ENCODE data around the gene CDK11A. TPM values are rescaled to one million over a fixed set of nuclear protein-coding genes. Genes with fewer than 3 reads are reported as not detected.
A peak's percentile ranks its signal among the peaks of the same experiment; 100 is the strongest.

The CDK11A gene
- total RNA-seq, 2 donors from 2014 or later: 56.3 to 56.7 TPM

DNA sequence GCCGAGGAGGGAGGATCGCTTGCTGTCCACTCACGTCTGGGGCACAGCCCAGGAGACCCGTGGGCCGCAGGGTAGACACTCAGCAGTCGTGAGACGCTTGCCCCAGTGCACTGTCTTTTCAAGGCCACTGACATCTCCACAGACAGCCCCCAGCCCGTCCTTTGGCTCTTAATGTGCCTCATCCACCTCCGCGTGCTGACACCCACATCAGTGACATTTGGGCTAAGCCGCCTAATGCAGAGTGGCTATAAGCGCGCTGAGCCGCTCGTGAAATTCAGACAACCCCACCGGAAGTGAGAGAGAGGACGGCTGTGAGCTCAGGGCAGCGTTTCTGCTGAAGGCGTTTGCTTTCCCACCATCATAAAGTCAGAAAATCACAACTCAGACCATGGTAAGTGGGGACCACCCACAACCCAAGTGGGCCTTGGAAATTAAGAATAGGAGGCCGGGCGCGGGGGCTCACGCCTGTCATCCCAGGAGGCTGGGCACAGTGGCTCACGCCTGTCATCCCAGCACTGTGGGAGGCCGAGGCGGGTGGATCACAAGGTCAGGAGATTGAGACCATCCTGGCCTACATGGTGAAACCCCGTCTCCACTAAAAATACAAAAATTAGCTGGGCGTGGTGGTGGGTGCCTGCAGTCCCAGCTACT lies 40.0 kb downstream of the CDK11A start:
- H3K27me3 ChIP-seq (replicated peaks; ENCODE audit: insufficient read depth): no peaks in the 10 kb centered on the region
- DNase-seq (ENCODE audit: low spot score): no peak
- no peak overlapping the region for H3K27ac ChIP-seq
- H3K9me3 ChIP-seq: no peaks in the 10 kb centered on the region
- H3K36me3 ChIP-seq: no peaks in the 10 kb centered on the region
- TF ChIP-seq, protein P1, sequence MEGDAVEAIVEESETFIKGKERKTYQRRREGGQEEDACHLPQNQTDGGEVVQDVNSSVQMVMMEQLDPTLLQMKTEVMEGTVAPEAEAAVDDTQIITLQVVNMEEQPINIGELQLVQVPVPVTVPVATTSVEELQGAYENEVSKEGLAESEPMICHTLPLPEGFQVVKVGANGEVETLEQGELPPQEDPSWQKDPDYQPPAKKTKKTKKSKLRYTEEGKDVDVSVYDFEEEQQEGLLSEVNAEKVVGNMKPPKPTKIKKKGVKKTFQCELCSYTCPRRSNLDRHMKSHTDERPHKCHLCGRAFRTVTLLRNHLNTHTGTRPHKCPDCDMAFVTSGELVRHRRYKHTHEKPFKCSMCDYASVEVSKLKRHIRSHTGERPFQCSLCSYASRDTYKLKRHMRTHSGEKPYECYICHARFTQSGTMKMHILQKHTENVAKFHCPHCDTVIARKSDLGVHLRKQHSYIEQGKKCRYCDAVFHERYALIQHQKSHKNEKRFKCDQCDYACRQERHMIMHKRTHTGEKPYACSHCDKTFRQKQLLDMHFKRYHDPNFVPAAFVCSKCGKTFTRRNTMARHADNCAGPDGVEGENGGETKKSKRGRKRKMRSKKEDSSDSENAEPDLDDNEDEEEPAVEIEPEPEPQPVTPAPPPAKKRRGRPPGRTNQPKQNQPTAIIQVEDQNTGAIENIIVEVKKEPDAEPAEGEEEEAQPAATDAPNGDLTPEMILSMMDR (IDR thresholded peaks at IDR 0.05): no peak
- H3K4me1 ChIP-seq (ENCODE audit: control insufficient read depth in 1 of 2, low read depth in 2 of 2): peaks cover 5 to 18% of the 10 kb centered on the region in 2 donors
- H3K4me3 ChIP-seq: no peak overlapping the region
- no peak for ATAC-seq (ENCODE audit: insufficient number of reproducible peaks, low FRiP score, low read depth)

DNA sequence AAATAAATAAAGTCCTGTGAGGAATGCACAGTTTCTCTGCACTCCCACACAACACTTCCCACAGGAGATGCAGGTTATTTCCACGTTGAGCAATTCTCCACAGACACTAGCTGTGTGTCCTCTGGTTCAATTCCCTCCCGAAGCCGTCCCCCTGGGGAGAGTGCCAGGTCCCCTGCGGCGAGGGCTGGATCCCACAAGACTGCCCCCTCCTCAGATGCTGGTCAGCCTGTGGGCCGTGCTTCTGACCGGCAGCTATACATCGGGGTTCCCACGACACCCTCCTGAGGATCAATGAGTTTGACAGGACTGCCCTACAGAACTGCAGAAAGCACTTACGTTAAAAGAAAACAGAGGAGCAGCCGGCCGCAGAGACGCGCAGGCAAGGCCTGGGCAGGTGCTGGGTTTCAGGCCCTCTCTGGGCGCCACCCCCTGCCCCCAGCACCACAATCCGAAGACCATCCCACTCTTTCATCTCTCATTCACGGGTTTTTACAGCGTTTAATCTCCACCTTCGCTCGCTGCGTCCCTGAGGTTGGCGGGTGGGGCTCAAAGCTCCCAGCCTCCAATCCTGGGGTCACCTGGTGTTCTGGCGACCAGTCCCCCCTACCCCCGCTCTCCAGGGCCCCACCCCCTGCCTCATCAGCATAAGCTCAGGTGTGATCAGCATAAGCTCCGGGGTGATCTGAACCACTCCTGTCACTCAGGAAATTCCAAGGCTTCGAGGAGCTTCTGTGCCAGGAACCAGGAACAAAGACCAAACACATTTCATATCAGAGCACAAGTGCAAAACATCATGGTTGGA lies 40.9 kb downstream of the CDK11A start:
- Histone ChIP-seq H3K9me3 (no peaks in the 10 kb centered on the region), H3K27me3 (replicated peaks; ENCODE audit: insufficient read depth) (no peaks in the 10 kb centered on the region), H3K27ac (peak overlapping the region in 1 of 2 donors; percentile 22), H3K4me1 (ENCODE audit: control insufficient read depth in 1 of 2, low read depth in 2 of 2) (peaks cover 5 to 25% of the 10 kb centered on the region in 2 donors), H3K36me3 (no peaks in the 10 kb centered on the region), H3K4me3 (no peak overlapping the region)
- TF ChIP-seq, protein P1 (IDR thresholded peaks at IDR 0.05): no peak
- DNase-seq (ENCODE audit: low spot score): no peak
- no peak for ATAC-seq (ENCODE audit: insufficient number of reproducible peaks, low FRiP score, low read depth)

DNA sequence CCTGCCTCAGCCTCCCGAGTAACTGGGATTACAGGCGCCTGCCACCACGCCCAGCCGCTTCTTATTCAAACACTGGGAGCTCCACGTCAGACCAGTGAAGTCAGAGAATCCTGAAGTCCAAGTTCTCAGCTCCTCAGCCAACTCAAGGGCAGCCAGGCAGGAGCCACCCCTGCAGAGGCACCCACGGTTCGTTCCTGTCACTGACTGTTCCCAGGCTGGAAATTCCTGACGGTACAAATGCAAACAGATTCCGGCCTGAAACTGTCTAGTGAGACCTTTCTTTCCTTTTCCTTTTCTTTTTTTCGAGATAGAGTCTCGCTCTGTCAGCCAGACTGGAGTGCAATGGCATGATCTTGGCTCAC lies 43.3 kb downstream of the CDK11A start:
- DNase-seq (ENCODE audit: low spot score) (no peak), ATAC-seq (ENCODE audit: insufficient number of reproducible peaks, low FRiP score, low read depth) (no peak)
- TF ChIP-seq, protein P1 (IDR thresholded peaks at IDR 0.05): no peak
- Histone ChIP-seq H3K9me3 (no peaks in the 10 kb centered on the region), H3K4me3 (no peak overlapping the region), H3K27me3 (replicated peaks; ENCODE audit: insufficient read depth) (no peaks in the 10 kb centered on the region), H3K27ac (no peak overlapping the region), H3K4me1 (ENCODE audit: control insufficient read depth in 1 of 2, low read depth in 2 of 2) (peaks cover 0 to 12% of the 10 kb centered on the region in 2 donors), H3K36me3 (no peaks in the 10 kb centered on the region)

DNA sequence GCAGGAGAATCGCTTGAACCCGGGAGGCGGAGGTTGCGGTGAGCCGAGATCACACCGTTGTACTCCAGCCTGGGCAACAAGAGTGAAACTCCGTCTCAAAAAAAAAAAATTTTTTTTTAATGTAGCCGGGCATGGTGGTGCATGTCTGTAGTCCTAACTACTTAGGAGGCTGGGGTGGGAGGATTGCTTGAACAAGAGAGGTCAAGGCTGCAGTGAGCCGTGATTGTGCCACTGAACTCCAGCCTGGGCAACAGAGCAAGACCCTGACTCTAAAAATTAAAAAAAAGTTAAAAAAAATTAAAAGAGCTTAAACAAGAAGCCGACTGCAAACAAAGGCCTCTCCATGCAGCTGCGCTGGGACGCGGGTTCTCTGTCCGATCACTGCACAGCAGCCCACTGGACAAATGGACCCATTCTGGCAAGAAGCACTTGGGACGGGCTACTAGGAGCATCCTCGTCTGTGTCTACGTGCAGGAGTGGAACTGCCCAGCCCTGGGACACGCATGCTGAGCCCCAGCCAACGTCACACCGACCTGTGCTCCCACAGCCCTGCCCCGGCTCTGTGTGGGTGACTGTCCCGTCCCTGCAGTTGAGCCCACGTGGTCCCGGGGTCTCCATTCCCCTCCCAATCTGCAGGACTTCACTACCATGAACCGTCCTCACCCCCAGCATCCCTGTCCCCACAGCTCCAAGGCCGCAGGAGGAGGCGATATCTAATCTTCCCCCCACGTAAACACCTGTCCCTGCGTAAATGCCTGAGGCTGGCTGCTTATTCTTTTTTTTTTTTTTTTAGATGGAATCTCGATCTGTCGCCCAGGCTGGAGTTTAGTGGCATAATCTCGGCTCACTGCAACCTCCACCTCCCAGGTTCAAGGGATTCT lies 43.9 kb downstream of the CDK11A start:
- DNase-seq (ENCODE audit: low spot score) (no peak), ATAC-seq (ENCODE audit: insufficient number of reproducible peaks, low FRiP score, low read depth) (no peak)
- TF ChIP-seq, protein P1 (IDR thresholded peaks at IDR 0.05): no peak
- no peaks in the 10 kb centered on the region for H3K36me3 ChIP-seq
- no peaks in the 10 kb centered on the region for H3K9me3 ChIP-seq
- no peak overlapping the region for H3K4me3 ChIP-seq
- H3K4me1 ChIP-seq (ENCODE audit: control insufficient read depth in 1 of 2, low read depth in 2 of 2): peaks cover 0 to 7% of the 10 kb centered on the region in 2 donors
- H3K27me3 ChIP-seq (replicated peaks; ENCODE audit: insufficient read depth): no peaks in the 10 kb centered on the region
- no peak overlapping the region for H3K27ac ChIP-seq

Measured in thoracic aorta (tissue), 2 donors.